Tracheal epithelial cell (primary cell): ENCODE data around the gene CLN5. TPM values are rescaled to one million over a fixed set of nuclear protein-coding genes. Genes with fewer than 3 reads are reported as not detected.

Experiments
- total RNA-seq: library from RNA; depleted of rRNA; stranded (reverse); fragments of >200 nt; gene quantifications from 2 replicates; pipeline ENCODE4 v1.2.1, GENCODE V29; 2014

The CLN5 gene
- 25.8 and 28.6 TPM in 2 replicates for total RNA-seq

DNA sequence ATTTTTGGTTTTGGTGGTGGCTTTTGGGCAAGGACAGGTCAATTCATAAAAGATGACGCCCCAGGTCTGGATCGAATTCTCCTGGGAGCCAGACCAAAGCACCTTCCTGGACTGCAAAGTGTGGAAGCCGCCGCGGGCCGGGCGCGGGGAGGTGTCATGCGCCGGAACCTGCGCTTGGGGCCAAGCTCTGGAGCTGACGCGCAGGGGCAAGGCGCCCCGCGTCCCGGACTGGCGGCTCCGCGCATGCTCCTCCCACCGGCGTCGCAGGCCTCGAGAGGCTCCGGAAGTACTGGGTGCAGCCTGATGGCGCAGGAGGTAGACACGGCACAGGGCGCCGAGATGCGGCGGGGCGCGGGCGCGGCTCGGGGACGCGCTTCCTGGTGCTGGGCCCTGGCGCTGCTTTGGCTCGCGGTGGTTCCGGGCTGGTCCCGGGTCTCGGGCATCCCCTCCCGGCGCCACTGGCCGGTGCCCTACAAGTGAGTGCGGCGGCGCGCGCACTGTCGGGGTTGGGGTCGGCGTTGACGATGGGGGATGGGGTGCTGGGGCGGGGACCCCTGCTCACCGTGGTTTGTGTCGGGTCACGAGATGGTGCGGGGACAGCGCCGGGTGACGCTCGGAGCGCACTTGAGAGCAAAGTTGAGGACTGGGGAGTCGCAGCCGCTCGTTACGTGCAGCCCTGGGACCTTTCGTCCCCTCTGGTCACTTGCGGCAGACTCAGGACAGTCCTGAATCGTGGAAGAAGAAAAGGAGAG lies at the start of gene CLN5:
Gene CLN5, plus strand, starts transcription at position 286 of the 752 bp plus-strand sequence. Its CDS starts 18 bp downstream, at position 304.

GRCh38 chr13:76948149-76948548 lies 43.7 kb upstream of the CLN5 start, which contains the start of gene ACOD1:
Gene ACOD1 (plus strand): TSS chr13:76948511. CDS start chr13:76948559, 48 bp downstream.

DNA sequence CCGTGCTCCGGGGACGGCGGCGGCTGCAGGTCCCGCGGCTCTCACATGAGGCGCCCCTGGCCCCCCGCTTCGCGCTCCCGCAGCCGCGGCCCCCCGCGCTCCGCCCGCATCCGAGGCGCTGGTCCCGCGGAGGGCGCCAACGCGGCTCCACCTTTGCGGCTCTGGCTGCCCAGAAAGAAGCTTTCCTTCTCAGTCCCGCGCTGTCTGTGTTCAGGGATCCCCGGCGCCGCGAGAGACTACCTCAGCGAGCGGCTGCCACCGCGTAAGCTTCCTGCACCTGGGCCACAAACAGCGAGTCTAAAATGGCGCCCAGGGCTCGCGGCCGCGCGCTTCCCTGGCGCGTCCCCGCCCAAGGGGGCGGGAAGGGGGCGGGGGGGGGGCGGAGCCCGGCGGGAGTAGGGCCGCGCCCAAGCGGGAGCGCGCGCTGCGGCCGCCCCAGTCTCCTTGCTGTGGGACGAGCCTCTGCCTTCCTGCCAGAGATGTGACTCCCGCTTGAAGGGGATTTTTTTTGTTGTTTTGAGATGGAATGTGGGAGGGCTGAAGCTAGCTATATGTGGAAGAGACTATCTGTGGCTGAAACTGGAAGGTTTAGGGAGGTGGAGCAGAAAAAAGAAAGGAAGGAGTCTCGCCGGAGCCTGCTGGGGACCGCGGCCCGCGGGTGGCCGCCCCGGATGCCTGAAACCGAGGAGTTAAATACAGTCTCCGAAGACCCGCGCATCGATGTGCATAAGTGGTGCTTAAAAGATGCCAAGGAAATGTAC lies 35.2 kb downstream of the CLN5 start, which contains the start of gene FBXL3:
Gene FBXL3, minus strand, starts transcription at position 299 of the 761 bp plus-strand sequence. CDS start 5,299 bp downstream, outside the sequence.

Other genes with a start within 250 kb of the CLN5 start
- 21.0 and 24.1 TPM in 2 replicates for gene KCTD12, start 105.7 kb upstream of the CLN5 start, total RNA-seq
- not detected in 2 replicates for gene ACOD1, start 43.6 kb upstream of the CLN5 start, total RNA-seq
- 42.4 and 43.6 TPM in 2 replicates for gene FBXL3, start 35.1 kb downstream of the CLN5 start, total RNA-seq